Epidermal melanocyte (primary cell): ENCODE measurements around the gene GPR135.
A peak's percentile ranks its signal among the peaks of the same experiment; 100 is the strongest.

Source experiments
- DNase-seq: peaks from one replicate; pipeline ENCODE4 v3.0.0; 2011; ENCODE audit warnings: low spot score; ENCODE audit not compliant: insufficient read length

Gene GPR135, protein sequence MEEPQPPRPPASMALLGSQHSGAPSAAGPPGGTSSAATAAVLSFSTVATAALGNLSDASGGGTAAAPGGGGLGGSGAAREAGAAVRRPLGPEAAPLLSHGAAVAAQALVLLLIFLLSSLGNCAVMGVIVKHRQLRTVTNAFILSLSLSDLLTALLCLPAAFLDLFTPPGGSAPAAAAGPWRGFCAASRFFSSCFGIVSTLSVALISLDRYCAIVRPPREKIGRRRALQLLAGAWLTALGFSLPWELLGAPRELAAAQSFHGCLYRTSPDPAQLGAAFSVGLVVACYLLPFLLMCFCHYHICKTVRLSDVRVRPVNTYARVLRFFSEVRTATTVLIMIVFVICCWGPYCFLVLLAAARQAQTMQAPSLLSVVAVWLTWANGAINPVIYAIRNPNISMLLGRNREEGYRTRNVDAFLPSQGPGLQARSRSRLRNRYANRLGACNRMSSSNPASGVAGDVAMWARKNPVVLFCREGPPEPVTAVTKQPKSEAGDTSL

DNA sequence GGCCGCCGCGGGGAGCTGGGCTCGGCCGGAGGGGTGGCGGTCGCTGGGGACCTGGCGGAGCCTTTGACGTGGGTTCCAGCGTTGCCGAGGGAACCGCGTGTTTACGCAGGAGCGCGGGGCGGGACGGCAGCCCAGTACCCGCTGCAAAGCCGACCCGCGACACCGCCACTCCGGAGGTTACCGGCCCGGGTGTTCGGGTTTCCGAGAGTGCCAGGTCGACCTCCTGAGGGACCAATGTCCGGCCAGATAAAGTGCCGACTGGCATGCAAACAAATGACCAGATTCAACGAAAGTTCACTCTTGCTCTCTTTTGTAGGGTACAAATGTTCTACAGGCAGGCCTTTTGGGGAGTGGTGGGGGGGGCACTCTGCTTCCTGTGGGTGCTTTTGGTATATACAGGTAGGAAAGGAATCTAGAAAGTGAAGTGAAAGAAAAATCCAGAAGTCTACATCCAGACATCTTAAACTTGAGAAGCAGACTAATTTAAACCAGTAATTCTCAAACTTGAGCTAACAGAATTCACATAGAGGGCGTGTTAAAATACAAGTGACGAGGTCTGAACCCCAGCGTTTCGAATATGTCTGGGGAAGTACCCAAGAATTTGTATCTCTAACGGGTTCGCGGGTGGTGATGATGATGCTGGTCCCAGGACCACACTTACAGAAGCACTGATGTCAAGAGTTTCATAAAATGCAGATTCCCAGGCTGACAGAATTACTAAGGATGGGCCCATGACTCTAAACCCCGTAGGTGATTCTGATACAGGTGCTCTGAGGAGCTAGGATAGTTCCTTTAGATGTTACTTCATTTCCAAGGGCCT lies at the start of gene GPR135:
GPR135 (minus strand) TSS at position 65 of the 820 bp plus-strand sequence. CDS start 154 bp downstream, outside the sequence.
- DNase-seq, result no peak

DNA sequence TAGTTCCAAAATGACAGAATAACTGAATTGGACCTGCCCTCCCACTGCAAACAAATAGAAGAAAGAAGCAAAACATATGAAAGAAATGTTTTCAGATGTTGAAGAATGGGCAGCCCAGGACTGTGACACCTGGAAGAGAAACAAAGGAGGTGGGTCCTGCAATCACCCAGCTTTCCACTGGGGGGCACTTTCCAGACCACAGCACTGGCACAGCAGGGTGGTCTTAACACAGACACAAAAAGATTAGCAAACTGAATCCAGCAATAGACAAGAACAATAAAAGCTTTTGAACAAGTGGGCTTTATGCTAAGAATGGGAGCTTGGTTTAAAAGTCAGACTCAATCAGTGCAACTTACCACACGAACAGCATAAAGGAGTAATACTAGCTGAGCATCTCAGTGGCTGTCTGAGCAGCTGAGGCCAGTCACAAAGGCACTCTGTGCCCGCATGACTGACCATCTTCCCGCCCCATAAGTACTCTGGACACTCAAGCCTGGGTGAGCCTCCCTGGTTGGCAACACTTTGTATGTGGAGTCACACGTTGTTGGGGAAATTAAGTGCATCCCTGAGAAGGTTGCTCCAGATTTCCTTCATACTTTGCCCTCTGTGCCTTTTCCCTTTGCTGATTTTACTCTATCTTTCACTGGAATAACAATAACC lies 46.9 kb upstream of the GPR135 start:
- no peak for DNase-seq

DNA sequence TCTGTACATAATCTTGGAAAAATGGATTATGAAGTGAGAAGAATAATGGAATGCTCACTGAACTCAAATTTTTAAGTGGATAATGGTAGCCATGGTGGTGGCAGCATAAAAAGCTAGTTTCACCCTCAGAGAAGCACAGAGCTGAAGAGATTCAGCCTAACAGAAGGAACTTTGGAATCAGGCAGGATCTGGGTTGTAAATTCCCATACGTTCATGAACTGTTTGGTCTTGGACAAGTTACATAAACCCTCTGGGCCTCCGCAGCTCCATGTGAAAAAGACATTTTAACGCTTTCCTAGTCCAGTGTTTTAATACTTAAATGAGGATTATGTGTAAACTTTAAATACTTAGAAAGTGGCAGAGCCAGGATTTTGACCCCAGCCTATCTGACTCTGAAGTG lies 45.8 kb upstream of the GPR135 start:
- DNase-seq, result no peak

DNA sequence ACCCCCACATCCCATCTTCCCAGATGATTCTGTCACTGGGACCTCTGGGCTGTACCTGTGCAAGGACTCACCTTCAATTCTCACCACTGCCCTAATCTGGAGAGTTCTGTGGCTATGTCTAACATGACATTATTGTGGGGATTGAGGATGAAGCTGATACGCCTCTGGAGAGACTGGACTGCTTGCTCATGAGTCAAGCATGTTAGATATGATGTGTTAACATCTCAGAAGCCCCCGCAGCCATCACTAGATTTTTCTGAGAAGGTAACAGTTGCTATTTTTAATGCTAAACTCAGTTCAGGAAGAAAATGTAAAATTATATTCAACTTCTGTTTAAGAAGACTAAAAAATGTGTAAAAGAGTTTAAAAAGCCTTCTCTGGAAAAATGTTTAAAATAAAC lies 44.8 kb upstream of the GPR135 start:
- no peak for DNase-seq

DNA sequence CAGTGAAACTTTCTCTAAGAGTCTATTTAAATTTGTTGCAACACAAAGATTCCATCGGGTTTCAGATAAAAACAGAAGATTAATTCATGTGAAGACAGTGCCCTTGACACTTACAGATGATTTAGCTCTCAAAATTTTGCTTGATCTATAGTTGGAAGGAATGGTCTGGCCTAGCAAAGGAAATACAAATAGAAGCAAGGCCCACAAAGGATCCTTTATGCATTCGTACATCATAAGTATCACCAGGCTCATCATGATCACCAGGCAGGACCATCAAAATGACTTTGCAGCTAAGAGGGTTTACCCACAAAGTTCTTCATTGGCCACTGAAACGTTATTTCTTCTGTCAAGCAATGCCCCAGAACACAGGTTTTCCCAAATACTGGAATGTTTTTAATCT lies 43.9 kb upstream of the GPR135 start:
- peak; percentile 25 for DNase-seq

DNA sequence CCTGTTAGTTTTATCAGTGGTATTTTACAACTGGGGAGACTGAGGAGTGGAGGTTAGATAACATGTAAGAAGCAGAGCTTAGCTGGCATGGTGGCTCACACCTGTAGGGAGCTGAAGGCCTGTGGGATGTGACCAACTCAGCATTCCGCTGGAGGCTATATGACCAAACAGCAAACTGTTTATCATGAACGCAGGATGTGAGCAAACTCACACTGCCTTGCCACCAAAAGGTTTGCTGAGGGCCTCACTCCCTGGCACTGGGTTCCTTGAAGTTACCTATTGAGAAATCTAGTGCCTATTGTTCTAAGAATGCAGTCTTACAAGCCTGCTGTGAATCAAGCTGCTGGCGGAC lies 42.5 kb upstream of the GPR135 start:
- no peak for DNase-seq

DNA sequence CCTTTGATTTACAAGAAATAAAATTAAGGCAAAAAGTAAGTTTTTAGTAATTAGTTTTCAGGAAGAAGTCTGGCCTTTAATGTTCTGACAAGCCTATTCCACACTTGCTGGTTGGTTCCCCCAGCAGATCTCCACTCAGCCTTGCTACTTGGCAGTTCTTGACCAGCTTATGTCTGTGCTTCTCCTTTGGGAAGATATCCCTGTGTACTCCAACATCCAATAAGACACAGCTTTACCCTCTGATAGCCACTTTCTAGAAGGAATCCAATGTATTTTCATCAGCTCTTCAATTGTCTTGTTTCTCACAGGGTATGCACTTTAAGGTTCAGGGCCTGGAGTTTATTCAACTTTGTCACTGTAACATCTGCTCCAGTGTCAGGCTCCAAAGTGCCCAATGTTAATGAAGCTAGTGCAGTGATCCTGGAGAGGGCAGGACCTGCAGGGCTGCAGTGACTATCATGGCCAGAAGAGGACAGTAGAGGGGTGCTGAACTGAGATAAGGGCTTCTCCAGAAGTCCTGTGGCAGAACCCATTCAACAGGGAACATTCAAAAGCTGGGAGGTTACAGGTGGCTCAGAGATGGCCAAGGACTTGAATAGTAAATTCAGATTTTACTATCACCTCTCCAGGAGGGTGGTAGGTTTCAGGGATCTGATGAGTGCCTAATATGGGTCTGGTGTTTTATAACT lies 42.0 kb upstream of the GPR135 start:
- DNase-seq, result no peak

DNA sequence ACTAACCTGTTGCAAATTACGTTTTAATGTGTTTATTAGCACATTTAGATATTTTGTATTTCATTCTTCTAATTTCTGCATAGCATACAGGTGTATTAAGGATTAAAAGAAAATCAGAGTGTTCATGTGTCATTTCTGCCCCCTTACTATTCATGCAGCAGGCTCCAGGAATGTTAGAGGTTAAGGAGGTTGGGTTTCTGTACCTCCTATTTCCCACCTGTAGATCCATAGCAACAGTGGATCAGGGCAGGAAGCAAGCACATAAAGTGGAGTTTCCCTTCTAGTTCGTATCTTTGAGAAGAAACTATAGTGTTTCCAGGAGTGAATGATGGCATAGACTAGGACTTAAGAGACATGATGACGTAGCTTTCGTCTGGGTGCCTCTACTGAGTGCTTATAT lies 38.1 kb upstream of the GPR135 start:
- no peak for DNase-seq

DNA sequence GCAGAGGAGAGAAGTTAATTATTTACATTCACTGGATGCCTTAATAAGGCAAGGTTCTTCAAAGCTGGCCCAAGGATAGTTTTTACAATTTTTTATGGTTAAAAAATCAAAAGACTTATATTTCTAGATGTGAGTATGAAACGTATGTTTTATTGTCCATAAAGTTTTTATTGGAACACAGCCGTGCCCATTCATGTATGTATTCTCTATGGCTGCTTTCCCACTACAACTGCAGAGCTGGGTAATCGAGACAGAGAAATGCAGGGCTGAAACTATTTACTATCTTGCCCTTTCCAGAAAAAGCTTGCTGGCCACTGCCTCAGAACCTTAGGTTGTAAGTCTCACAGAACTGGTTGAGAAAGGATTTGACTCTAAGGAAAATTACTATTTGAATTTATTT lies 35.6 kb upstream of the GPR135 start:
- DNase-seq, result no peak

DNA sequence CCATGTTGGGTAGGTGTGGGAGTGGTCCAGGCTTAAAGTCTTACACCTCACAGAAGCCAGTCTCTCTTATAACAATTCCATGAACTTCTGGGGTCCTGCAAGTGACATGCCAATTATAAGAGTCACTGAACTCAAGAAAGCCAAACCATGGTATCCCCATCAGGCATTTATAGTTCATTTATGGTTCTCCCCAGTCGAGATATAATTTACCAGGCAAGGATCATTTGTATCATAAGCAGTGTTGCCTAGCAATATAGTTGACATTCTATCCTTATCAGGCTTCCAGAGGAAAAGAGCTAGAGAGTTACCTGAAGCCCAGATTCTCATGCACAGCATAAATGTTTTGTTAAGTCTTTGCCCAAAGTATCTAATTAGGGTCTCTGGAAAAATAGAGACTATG lies 27.2 kb upstream of the GPR135 start:
- DNase-seq, result no peak

DNA sequence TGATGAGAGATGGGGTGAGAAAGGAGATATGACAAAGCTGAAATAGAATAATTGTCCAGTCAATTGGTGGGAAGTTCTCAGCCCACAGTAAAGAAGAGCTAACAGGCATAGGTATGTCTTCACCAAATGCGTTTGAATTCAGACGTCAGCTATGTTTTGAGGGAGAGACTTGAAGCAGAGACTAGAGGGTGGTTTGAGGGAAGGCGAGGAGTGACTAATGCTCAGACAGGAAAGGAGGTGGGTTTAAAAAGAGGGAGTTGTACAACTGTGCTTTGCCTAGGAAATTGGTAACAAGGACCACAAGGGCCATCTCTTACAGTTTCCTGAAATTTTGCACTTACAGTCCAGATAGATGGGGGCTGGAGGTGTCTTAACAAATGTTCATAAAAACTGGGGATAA lies 25.6 kb upstream of the GPR135 start:
- no peak for DNase-seq

DNA sequence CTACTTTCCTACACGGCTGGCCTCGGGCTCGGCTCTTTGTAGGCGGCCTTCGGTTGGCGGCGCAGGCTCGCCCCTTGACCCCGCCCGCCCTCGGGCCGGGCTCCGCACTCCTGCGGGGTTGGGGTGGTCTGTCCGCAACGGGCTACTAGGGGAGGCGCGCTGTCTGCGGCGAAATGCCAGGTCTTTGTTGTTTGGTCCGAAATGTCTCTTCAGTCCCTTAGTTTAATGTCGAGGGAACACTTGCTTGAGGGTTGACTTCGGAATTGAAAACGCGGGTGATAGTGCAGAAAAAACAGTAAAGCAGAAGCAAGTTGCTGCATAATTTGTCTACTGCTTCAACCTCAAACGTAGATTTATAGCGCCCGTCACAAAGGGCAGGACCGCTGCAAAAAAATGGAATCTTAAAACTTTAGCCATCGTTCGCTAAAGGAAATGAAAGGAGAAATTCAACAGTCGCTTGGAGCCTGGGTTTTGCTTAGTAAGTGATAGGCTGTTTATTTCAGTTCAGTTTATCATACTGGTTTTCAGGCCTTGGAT lies 19.5 kb upstream of the GPR135 start:
- no peak for DNase-seq

DNA sequence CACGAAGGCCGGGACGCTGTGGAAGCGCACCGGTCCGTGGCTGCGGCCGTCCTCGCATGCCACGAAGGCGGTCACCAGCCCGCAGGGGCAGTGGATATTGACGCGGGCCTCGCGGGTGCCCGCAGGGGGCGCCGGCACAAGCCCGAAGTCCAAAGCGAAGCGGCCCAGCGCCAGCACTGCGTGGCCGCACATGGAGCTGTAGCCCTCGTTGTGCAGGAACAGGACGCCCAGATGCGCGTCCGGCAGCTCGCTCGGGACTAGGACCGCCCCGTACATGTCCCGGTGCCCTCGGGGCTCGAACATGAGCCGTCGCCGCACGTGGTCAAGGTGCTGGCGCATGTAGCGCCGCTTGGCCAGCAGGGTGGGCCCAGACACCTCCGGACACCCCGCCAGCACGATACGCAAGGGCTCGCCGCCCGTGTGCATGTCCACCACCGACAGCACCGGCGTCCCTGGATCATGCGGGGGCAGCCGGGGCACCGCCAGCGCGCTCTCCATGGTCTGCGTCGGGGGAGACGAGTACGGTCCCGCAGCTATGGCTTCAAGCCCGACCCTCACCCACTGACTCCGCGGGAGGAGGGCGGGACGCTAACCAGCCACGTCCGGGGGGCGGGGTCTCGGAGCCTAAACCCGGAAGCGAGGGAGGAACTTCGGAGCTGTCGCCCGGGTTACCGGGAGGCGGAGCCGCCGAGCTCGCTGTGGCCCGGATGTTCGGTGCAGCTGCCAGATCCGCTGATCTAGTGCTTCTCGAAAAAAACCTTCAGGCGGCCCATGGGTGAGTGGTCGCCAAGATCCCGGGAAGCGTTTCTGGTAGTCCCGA lies 18.8 kb upstream of the GPR135 start, which contains the start of the genes JKAMP and L3HYPDH:
JKAMP (plus strand) TSS at position 699 of the 820 bp plus-strand sequence; CDS start at position 772, 73 bp downstream.
L3HYPDH (minus strand) TSS at position 590 of the 820 bp plus-strand sequence; CDS start at position 498, 92 bp downstream.
- peak; percentile 71 for DNase-seq

DNA sequence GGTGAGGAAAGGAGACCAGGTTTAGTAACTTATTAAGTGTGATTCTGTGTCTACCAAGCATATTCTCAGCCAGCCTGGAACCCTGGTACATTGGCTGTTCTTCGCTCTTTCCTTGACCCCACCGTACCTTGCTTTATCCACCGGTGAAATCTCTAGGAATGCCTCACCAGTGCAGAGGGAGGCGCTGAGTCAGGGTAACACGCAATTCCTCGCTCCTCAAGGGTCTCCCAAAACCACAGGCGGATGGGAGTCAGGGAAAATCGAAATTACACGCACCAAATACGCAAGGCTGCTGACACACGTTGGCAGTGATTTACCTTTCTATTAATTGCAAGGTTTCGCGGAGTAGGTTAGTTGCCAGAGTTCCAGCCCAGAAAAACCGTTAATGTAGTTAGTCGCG lies 18.2 kb upstream of the GPR135 start:
- no peak for DNase-seq

DNA sequence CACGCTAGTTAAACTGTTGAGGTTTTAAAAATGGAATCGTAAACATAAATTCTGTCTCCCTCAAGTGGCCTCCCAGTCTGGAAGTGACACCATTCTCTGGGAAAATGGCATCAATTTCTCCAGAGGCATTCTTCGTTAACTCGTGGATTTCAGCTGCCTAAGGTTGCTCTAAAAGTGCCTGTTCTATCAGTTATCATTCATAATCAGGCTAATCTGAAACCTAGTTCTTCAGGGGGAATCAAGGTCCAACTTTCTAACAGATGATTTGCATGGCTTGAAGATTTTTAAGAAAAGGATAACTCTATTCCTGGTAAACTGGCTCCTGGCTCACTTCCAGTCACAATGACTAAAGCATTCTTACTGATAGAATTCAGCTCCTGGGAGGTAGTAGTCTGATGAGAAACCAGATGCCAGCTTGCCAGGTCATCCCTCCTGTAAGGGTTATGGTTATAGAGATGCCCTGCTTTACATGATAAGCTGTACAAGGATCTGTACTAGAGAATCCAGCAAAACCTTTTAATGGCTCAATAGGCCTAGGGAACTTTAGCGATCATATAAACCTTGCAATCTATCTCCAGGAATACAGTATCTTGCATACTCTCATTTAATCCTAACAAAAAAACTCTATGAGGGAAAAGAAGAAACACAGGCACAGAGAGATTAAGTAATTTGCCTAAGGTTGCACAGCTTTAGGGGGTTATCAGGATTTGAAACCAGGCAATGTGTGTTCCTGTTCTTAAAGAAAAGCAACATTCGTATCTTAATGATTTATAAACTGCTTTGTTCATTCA lies 17.6 kb upstream of the GPR135 start:
- DNase-seq, result no peak

DNA sequence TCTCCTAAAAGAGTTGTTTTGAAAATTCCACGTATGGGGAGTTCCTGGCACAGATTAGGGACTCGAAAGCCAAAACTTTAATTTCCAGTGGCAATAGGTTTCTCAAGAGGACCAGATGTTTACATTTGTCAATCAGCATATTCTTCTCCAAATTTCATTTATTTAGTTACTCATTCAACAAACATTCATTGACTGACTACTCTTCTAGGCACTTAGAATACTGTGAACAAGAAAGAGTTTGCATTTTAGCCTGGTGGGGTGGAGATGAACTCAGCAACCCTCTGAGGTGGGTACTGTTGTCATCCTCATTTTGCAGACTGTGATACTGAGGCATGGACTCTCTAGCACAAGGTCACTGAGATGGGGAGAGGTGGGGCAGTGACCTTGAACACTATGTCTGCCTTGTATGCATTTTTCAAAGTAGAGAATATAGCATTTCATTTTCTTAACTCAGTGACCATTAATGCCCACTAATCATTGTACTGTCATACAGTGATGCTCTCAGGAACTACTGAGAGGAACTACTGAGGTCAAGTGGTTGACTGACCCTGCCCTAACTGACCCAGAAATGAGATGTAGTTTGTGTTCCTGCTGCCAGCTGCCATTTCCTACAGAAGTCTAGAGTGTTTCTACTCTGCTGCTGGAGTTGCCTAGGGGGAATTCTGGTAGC lies 16.8 kb upstream of the GPR135 start:
- no peak for DNase-seq

DNA sequence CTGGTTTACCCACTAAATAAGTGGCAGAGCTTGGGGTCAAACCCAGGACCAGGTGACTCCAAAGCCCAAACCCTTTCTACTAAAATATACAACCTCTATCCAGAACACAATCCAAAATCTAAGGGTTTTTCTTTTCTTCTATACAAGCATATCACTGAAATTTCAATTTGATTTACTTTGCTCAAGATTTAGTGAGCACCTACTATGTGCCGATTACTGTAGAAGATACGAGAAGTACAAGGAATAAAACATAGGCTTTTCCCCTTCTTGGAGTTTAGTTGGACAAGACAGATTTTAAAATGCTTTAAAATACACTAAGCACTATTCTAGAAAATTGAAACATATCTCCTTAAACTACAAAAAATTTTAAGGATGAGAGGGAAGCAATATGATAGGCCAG lies 16.2 kb upstream of the GPR135 start:
- DNase-seq, result no peak

DNA sequence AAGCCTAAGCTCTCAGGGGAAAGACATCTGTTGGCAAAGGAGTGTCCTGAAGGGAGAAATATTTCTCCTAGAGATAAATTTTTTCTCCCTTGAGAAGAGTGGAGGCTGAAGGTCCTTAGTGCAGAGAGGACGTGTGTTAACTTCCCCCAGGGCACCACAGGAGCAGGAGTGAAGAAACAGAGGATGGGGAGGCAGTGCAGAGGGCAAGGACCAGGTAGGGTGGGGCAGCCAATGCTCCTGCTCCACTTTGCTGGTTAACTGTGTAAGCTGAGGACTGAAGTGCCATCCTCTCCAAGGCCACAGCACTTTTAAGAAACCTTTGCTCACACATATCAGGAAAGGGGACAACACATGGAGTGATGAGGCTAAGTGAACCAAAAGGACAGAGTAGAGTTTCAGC lies 15.0 kb upstream of the GPR135 start:
- no peak for DNase-seq

DNA sequence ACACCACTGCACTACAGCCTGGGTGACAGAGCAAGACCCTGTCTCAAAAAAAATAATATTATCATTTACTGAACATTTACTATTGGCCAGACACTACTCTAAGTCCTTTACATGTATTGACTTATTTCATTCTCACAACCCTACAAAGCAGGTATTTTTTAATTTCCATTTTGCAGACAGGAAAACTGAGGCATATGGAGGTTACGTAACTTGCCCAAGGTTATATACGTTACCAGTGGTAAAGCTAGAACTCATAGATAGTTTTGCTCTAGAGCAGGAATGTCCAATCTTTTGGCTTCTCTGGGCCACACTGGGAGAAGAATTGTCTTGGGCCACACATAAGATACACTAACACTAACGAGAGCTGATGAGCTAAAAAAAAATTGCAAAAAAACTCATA lies 13.4 kb upstream of the GPR135 start:
- DNase-seq, result no peak
